Tibial nerve (tissue), 4 donors: ENCODE data around the gene LAIR2. TPM values are rescaled to one million over a fixed set of nuclear protein-coding genes. Genes with fewer than 3 reads are reported as not detected.

ENCODE experiments used
- DNase-seq, 2 donors: peaks; one replicate each; pipeline ENCODE4 v3.0.0-alpha.2; 2019; ENCODE audit warnings: low spot score in 2 of 2
- H3K27ac ChIP-seq, 4 donors: fragments of 200-600 bp; sonication (generic) in 3 of 4; one replicate each; pipeline ENCODE4 v1.5.1; 2017 to 2019; ENCODE audit warnings: mild to moderate bottlenecking in 1 of 4
- H3K27me3 ChIP-seq, 2 donors: fragments of 200-600 bp; sonication (generic) in 1 of 2; one replicate each; pipeline versions ENCODE4 v1.5.1 to v1.6.0; 2017 to 2019
- H3K36me3 ChIP-seq, 3 donors: fragments of 200-600 bp; sonication (generic); one replicate each; pipeline ENCODE4 v1.5.1; 2018 to 2019
- H3K4me1 ChIP-seq, 4 donors: fragments of 200-600 bp; sonication (generic) in 3 of 4; one replicate each; pipeline ENCODE4 v1.5.1; 2017 to 2019
- H3K4me3 ChIP-seq, 4 donors: fragments of 200-600 bp; sonication (generic) in 3 of 4; one replicate each; pipeline ENCODE4 v1.5.1; 2017 to 2019; ENCODE audit warnings: mild to moderate bottlenecking in 1 of 4, moderate library complexity in 1 of 4
- H3K9me3 ChIP-seq, 4 donors: fragments of 200-600 bp; sonication (generic) in 3 of 4; one replicate each; pipeline ENCODE4 v1.5.1; 2017 to 2019
- CTCF ChIP-seq, 5 experiments: fragments of 200-600 bp in 3 of 5; fragments of 450-650 bp in 2 of 5; sonication (generic) in 3 of 5; IDR thresholded peaks; one replicate each; pipeline ENCODE4 v1.5.1; 2016 to 2019; ENCODE audit warnings: antibody characterized with exemption in 5 of 5, mild to moderate bottlenecking in 3 of 5, moderate library complexity in 2 of 5
- EP300 ChIP-seq, 2 donors: sonication (generic); formaldehyde crosslinking; IDR thresholded peaks; one replicate each; pipeline ENCODE4 v1.6.1; 2017; ENCODE audit warnings: antibody characterized with exemption in 2 of 2, mild to moderate bottlenecking in 1 of 2
- POLR2A ChIP-seq, 2 donors: fragments of 450-650 bp; IDR thresholded peaks; one replicate each; pipeline ENCODE4 v1.6.1; 2017; ENCODE audit warnings: antibody characterized with exemption in 2 of 2, mild to moderate bottlenecking in 2 of 2, moderate library complexity in 2 of 2
- WGBS, 2 donors: methylation state at CpG; one replicate each; pipeline ENCODE4 v1.1.5; 2018; 5-methylcytosine and 5-hydroxymethylcytosine counted together
- total RNA-seq, 4 donors: library from RNA; depleted of rRNA; stranded (reverse); fragments of >200 nt; gene quantifications; one replicate each; pipeline ENCODE4 v1.1.0, GENCODE V29; 2016

LAIR2 gene
- total RNA-seq, 4 donors from 2014 or later = not detected

- WGBS, 2 donors = 59 to 72% methylated on average over 8 of the region's 8 CpGs
- Histone ChIP-seq H3K27ac (no peak overlapping the region), H3K4me3 (no peak overlapping the region), H3K4me1 (no peaks in the 10 kb centered on the region), H3K27me3 (no peaks in the 10 kb centered on the region), H3K36me3 (no peaks in the 10 kb centered on the region), H3K9me3 (no peaks in the 10 kb centered on the region)
- DNase-seq = no peak
- TF ChIP-seq CTCF (IDR thresholded peaks at IDR 0.05) (no peak), POLR2A (IDR thresholded peaks at IDR 0.05) (no peak), EP300 (IDR thresholded peaks at IDR 0.05) (no peak)
Measured at GRCh38 chr19:54534156-54534555, 31.5 kb downstream of the LAIR2 start.

- H3K27ac ChIP-seq = no peak overlapping the region
- no peaks in the 10 kb centered on the region for H3K27me3 ChIP-seq
- TF ChIP-seq POLR2A (IDR thresholded peaks at IDR 0.05) = no peak
- TF ChIP-seq CTCF (IDR thresholded peaks at IDR 0.05) = no peak
- no peak for TF ChIP-seq EP300 (IDR thresholded peaks at IDR 0.05)
- H3K4me1 ChIP-seq = no peaks in the 10 kb centered on the region
- 87 to 91% methylated on average over 9 of the region's 9 CpGs for WGBS, 2 donors
- H3K4me3 ChIP-seq = no peak overlapping the region
- no peak for DNase-seq
- H3K9me3 ChIP-seq = peaks cover 0 to 3% (median 0%) of the 10 kb centered on the region in 4 donors
- no peaks in the 10 kb centered on the region for H3K36me3 ChIP-seq
Measured at GRCh38 chr19:54535601-54536000, 33.0 kb downstream of the LAIR2 start.

- 80 to 82% methylated on average over 8 to 9 of the region's 9 CpGs for WGBS, 2 donors
- H3K27ac ChIP-seq = no peak overlapping the region
- H3K36me3 ChIP-seq = no peaks in the 10 kb centered on the region
- no peak overlapping the region for H3K4me3 ChIP-seq
- TF ChIP-seq POLR2A (IDR thresholded peaks at IDR 0.05) (no peak), EP300 (IDR thresholded peaks at IDR 0.05) (no peak), CTCF (IDR thresholded peaks at IDR 0.05) (no peak)
- no peak for DNase-seq
- H3K4me1 ChIP-seq = no peaks in the 10 kb centered on the region
- peaks cover 0 to 3% (median 0%) of the 10 kb centered on the region in 4 donors for H3K9me3 ChIP-seq
- no peaks in the 10 kb centered on the region for H3K27me3 ChIP-seq
Measured at GRCh38 chr19:54536956-54537355, 34.3 kb downstream of the LAIR2 start.

GRCh38 chr19:54541712-54542111 is 39.1 kb downstream of the LAIR2 start:
- DNase-seq = no peak

GRCh38 chr19:54548806-54549205 is 46.2 kb downstream of the LAIR2 start:
- Histone ChIP-seq H3K4me3 (no peak overlapping the region), H3K27me3 (no peaks in the 10 kb centered on the region), H3K9me3 (peaks cover 0 to 7% (median 0%) of the 10 kb centered on the region in 4 donors), H3K27ac (no peak overlapping the region), H3K36me3 (no peaks in the 10 kb centered on the region), H3K4me1 (no peaks in the 10 kb centered on the region)
- no peak for DNase-seq
- WGBS, 2 donors = 88 to 96% methylated on average over 11 to 13 of the region's 16 CpGs
- TF ChIP-seq POLR2A (IDR thresholded peaks at IDR 0.05) = no peak
- no peak for TF ChIP-seq CTCF (IDR thresholded peaks at IDR 0.05)
- no peak for TF ChIP-seq EP300 (IDR thresholded peaks at IDR 0.05)

More at GRCh38 chr19:54541712-54542111, 39.1 kb downstream of the LAIR2 start:
- no peaks in the 10 kb centered on the region for H3K27me3 ChIP-seq
- H3K4me1 ChIP-seq = no peaks in the 10 kb centered on the region
- no peak for TF ChIP-seq EP300 (IDR thresholded peaks at IDR 0.05)
- no peak for TF ChIP-seq CTCF (IDR thresholded peaks at IDR 0.05)
- WGBS, 2 donors = 42 to 46% methylated on average over 2 of the region's 2 CpGs
- H3K27ac ChIP-seq = no peak overlapping the region
- H3K9me3 ChIP-seq = peaks cover 0 to 3% (median 0%) of the 10 kb centered on the region in 4 donors
- no peaks in the 10 kb centered on the region for H3K36me3 ChIP-seq
- no peak overlapping the region for H3K4me3 ChIP-seq
